ENCODE results near the gene RETREG3.
A peak's percentile ranks its signal among the peaks of the same experiment; 100 is the strongest.
"Not testable (repeated sequence)": the region's sequence is repeated elsewhere in the genome, so short reads cannot be mapped to it uniquely, and the experiment has no call there.

Gene RETREG3

DNA sequence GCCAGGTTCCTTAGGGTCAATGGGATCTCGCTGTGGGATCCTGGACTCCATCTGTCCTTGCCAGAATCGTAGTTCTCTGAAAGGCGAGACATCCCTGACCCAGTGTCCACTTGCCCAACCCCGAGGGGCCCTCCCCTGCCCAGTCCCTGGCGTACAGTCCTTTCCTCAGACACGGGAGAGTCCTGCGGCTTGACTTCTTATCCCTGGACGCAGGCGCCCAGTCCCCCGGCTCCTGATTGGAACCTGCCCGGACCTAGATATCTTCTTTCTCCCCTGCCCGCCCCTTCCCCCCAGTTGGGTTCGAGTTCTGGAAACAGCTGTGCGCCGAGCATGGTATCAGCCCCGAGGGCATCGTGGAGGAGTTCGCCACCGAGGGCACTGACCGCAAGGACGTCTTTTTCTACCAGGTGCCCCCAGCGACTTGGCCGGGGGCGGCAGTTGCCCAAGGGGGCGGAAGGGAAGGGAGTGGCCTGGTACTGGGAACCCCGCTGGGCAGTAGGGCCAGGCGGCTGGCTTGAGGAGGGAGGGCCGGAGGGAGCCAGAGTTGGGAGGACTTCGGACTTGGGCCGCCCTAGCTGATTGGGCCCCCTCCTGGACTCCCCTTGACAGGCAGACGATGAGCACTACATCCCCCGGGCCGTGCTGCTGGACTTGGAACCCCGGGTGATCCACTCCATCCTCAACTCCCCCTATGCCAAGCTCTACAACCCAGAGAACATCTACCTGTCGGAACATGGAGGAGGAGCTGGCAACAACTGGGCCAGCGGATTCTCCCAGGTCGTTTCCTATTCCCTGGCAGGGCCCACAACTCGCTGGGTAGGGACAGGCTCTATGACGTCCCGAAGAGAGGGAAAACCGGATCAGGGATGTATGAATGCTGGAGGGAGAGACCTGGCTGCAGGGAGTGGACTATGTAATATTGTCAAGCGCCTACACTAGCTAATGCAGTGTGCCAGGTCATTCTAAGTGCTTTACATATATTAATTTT is 934 bp upstream of the RETREG3 start:
- 13 to 21% methylated on average over 23 of the region's 42 CpGs for WGBS, 2 experiments (ENCODE audit: insufficient coverage in 2 of 2)
- Histone ChIP-seq H3K4me3 (ENCODE audit: extremely low read depth, insufficient read depth, low read length, poor library complexity, severe bottlenecking) (peak overlapping the region; percentile 94), H3K27ac (ENCODE audit: low read depth, low read length, severe bottlenecking) (peak overlapping the region; percentile 75), H3K36me3 (ENCODE audit: control insufficient read depth, insufficient read depth, low read length) (peaks cover 47% of the 10 kb centered on the region)
- H3K4me1 ChIP-seq (ENCODE audit: control insufficient read depth, insufficient read depth, low read length, poor library complexity, severe bottlenecking); H3K9me3 ChIP-seq (ENCODE audit: control insufficient read depth, low read length): not testable (repeated sequence)

DNA sequence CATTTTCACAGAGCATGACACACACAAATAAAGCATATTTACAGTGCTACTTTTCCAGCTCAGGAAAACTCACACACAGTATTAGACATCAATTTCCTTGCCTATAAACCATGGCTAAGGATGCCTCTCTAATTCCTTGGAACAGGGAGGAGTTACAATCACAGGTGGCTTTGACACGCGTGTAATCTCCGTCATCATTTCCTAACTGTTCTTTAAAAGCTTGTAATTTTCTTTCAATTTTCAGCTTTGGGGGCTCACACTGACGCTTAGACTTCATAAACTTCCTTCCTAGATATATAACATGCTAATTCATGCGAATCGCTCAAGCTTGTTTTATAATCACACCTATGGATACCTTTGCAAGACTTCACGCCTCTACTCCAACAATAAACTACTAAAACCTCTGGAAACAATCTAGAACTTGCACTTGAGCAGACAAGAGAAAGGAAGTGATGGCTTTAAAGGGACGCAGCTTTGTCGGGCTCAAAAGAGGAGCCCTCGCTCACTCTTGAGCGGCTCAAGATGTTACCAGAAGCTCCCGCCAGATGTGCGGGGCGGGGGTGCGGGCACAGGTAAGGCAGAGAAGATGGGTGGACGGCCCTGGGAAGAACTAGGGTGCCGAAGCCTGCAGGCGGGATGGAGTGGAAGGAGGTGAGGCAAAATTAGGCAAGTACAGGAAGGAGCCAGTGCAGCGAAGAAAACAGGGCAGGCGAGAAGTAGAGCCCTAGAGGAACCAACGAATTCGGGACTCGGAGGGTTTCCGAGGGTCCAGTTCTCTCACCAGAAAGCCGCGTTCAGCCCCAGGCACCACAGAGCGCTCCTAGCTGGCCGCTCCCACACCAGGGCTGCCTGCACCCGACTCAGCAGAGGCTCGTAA is 631 bp downstream of the RETREG3 start:
- no peaks in the 10 kb centered on the region for H3K9me3 ChIP-seq (ENCODE audit: control insufficient read depth, low read length)
- H3K4me1 ChIP-seq (ENCODE audit: control insufficient read depth, insufficient read depth, low read length, poor library complexity, severe bottlenecking), result peaks cover 3% of the 10 kb centered on the region
- peaks cover 40% of the 10 kb centered on the region for H3K36me3 ChIP-seq (ENCODE audit: control insufficient read depth, insufficient read depth, low read length)
- peak overlapping the region; percentile 87 for H3K27ac ChIP-seq (ENCODE audit: low read depth, low read length, severe bottlenecking)
- WGBS, 2 experiments (ENCODE audit: insufficient coverage in 2 of 2), result 2 to 3% methylated on average over 29 to 30 of the region's 30 CpGs
- peak overlapping the region; percentile 94 for H3K4me3 ChIP-seq (ENCODE audit: extremely low read depth, insufficient read depth, low read length, poor library complexity, severe bottlenecking)

DNA sequence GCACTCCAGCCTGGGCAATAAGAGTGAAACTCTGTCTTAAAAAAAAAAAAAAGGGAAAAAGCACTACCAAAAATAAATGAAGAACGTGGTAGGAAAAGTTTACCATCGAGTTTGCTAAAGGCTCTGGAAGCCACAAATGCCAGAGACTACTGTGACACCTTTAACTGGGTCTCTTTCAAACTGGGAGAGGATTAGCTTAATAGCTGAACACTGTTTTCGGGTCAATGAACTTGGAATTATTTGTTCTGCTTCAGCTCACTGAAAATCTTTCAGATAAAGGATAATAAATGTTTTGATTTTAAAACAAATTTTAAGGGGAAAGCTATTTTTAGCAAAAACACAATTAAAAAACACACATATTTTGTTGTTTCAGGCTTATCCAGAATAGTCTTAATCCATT is 1.4 kb downstream of the RETREG3 start:
- Histone ChIP-seq H3K4me3 (ENCODE audit: extremely low read depth, insufficient read depth, low read length, poor library complexity, severe bottlenecking) (peak overlapping the region; percentile 94), H3K4me1 (ENCODE audit: control insufficient read depth, insufficient read depth, low read length, poor library complexity, severe bottlenecking) (peaks cover 3% of the 10 kb centered on the region), H3K36me3 (ENCODE audit: control insufficient read depth, insufficient read depth, low read length) (peaks cover 40% of the 10 kb centered on the region), H3K27ac (ENCODE audit: low read depth, low read length, severe bottlenecking) (no peak overlapping the region), H3K9me3 (ENCODE audit: control insufficient read depth, low read length) (no peaks in the 10 kb centered on the region)
- 89 to 90% methylated on average over 3 of the region's 3 CpGs for WGBS, 2 experiments (ENCODE audit: insufficient coverage in 2 of 2)

DNA sequence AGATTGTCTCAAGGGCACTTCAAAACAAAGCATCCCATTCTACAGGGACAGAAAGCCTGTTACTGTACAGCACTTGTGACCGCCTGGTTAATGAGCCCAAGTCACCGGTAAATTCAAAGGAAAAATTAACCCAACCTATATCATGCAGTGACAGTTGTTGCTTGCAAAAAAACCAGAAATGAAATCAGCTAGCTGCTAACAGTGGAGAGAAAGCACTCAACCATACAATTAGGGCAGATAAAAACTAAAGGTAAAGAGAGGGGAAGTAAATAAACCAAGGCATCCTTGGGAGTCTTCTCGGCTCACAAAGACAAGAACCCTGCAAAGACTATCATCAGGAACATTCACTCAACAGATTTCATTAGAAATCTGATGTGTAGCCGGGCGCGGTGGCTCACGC is 5.9 kb downstream of the RETREG3 start:
- Histone ChIP-seq H3K4me1 (ENCODE audit: control insufficient read depth, insufficient read depth, low read length, poor library complexity, severe bottlenecking) (peaks cover 3% of the 10 kb centered on the region), H3K27ac (ENCODE audit: low read depth, low read length, severe bottlenecking) (no peak overlapping the region), H3K36me3 (ENCODE audit: control insufficient read depth, insufficient read depth, low read length) (peaks cover 34% of the 10 kb centered on the region), H3K4me3 (ENCODE audit: extremely low read depth, insufficient read depth, low read length, poor library complexity, severe bottlenecking) (no peak overlapping the region), H3K9me3 (ENCODE audit: control insufficient read depth, low read length) (no peaks in the 10 kb centered on the region)
- WGBS, 2 experiments (ENCODE audit: insufficient coverage in 2 of 2), result 95 to 98% methylated on average over 4 to 6 of the region's 7 CpGs

DNA sequence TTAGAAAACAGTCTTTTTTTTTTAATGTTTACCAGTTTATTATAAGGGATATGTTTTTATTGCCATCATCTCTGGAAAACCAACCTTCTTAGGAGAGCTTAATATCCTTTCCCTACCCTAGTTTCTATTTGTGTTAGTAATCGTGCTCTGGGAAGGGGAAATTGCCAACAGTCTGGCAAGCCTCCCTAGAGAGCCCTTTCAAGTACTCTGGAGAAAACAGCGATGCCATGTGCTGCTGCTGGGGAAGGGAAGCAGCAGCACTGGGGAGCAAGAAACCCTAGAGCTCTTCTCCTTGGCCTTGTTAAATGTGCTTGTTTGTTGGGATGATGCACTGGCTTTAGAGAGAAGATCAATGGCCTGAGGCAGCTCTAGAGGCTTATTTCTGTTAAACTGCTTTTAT is 10.3 kb downstream of the RETREG3 start:
- Histone ChIP-seq H3K4me3 (ENCODE audit: extremely low read depth, insufficient read depth, low read length, poor library complexity, severe bottlenecking) (no peak overlapping the region), H3K9me3 (ENCODE audit: control insufficient read depth, low read length) (no peaks in the 10 kb centered on the region), H3K27ac (ENCODE audit: low read depth, low read length, severe bottlenecking) (no peak overlapping the region), H3K4me1 (ENCODE audit: control insufficient read depth, insufficient read depth, low read length, poor library complexity, severe bottlenecking) (no peaks in the 10 kb centered on the region), H3K36me3 (ENCODE audit: control insufficient read depth, insufficient read depth, low read length) (peaks cover 39% of the 10 kb centered on the region)
- 100% methylated on average over 1 of the region's 2 CpGs for WGBS, 2 experiments (ENCODE audit: insufficient coverage in 2 of 2)

DNA sequence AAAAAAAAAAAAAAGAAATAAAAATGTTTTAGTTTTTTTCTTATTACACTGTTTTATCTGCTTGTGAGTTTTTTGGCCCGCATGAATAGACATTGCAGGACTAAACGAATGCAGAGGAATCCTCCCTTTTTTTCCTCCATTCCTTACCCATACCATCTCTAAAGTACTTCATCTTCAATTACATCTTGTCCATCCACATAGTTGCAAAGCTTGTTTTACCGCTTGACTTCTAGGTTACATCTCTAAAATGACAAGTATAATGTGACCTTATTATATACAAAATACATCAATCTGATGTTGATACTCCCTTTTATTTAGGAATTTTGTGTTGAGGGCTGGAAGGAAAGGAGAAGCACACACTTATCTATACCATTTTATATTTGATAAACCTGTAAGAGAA is 12.8 kb downstream of the RETREG3 start:
- no peak overlapping the region for H3K27ac ChIP-seq (ENCODE audit: low read depth, low read length, severe bottlenecking)
- WGBS, 2 experiments (ENCODE audit: insufficient coverage in 2 of 2), result 100% methylated on average over 1 of the region's 3 CpGs; no CpG with 5 or more reads in 1 of the 2 experiments
- H3K9me3 ChIP-seq (ENCODE audit: control insufficient read depth, low read length), result no peaks in the 10 kb centered on the region
- H3K36me3 ChIP-seq (ENCODE audit: control insufficient read depth, insufficient read depth, low read length), result peaks cover 40% of the 10 kb centered on the region
- no peak overlapping the region for H3K4me3 ChIP-seq (ENCODE audit: extremely low read depth, insufficient read depth, low read length, poor library complexity, severe bottlenecking)
- H3K4me1 ChIP-seq (ENCODE audit: control insufficient read depth, insufficient read depth, low read length, poor library complexity, severe bottlenecking), result no peaks in the 10 kb centered on the region

DNA sequence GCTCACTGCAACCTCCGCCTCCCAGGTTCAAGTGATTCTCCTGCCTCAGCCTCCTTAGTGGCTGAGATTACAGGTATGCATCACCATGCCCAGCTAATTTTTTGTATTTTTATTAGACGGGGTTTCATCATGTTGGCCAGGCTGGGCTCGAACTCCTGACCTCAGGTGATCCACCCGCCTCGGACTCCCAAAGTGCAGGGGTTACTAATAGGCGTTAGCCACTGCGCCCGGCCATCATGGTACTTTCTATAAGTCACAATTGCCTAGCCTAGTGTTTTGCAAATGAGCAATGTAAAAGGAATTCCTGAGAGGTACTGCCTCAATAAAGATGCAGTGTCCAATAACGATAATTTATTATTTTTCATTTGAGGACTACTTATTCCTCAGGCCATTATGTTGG is 17.8 kb downstream of the RETREG3 start:
- Histone ChIP-seq H3K27ac (ENCODE audit: low read depth, low read length, severe bottlenecking) (no peak overlapping the region), H3K9me3 (ENCODE audit: control insufficient read depth, low read length) (no peaks in the 10 kb centered on the region), H3K36me3 (ENCODE audit: control insufficient read depth, insufficient read depth, low read length) (peaks cover 78% of the 10 kb centered on the region), H3K4me3 (ENCODE audit: extremely low read depth, insufficient read depth, low read length, poor library complexity, severe bottlenecking) (no peak overlapping the region), H3K4me1 (ENCODE audit: control insufficient read depth, insufficient read depth, low read length, poor library complexity, severe bottlenecking) (no peaks in the 10 kb centered on the region)
- WGBS, 2 experiments (ENCODE audit: insufficient coverage in 2 of 2), result 75 to 97% methylated on average over 8 of the region's 9 CpGs

DNA sequence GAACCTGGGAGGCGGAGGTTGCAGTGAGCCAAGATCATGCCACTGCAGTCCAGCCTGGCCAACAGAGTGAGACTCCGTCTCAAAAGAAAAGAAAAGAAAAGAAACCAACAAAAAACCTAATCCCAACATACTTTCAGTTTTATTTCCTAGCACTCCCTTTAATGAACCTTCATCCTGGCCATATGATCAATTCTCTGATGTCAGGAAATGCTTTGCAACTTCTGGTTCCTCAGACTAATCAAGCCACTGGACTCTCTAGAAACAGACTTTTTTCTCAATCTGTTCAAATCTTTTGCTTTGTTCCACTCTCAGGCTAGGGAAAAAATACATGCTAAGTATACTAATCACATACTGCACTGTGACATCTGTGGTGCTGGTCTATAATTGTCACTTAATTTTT is 18.3 kb downstream of the RETREG3 start:
- no peaks in the 10 kb centered on the region for H3K4me1 ChIP-seq (ENCODE audit: control insufficient read depth, insufficient read depth, low read length, poor library complexity, severe bottlenecking)
- H3K36me3 ChIP-seq (ENCODE audit: control insufficient read depth, insufficient read depth, low read length), result peaks cover 81% of the 10 kb centered on the region
- no peaks in the 10 kb centered on the region for H3K9me3 ChIP-seq (ENCODE audit: control insufficient read depth, low read length)
- 94 to 100% methylated on average over 2 of the region's 2 CpGs for WGBS, 2 experiments (ENCODE audit: insufficient coverage in 2 of 2)
- H3K27ac ChIP-seq (ENCODE audit: low read depth, low read length, severe bottlenecking), result no peak overlapping the region
- no peak overlapping the region for H3K4me3 ChIP-seq (ENCODE audit: extremely low read depth, insufficient read depth, low read length, poor library complexity, severe bottlenecking)

DNA sequence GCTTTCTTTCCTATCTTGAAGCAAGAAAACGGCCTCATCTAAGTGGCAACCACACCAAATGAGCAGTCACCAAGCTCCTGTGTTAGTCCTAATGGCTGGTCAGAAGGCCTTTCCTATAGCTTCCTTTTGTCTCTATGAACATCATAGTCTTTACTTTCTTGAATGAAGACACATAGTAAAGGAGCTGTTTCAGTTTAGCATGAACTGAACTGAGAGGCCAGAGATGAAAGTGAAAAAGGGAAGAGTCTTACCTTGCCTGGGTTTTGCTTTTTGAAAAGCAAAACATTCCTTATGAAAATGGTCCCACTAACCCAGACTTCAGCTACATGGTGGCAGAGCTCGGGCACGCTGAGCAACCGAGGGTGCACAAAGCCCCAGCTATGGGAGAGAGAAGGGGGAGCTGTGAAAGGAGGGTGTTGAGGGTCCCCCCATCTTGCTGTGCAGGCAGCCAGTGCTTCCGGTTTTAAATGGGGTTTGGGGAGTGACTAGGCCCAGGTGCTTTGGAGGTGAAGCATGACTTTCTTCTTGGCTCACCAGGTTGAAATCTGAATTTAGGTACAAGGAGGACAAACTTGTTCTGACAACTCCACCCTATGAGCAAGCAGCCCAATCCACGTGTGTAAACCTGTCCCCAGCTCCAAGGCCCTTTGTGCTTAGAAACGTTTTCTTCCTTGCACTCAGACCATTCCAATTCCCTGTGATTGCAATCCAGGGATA is 22.5 kb downstream of the RETREG3 start:
- 96 to 98% methylated on average over 3 to 5 of the region's 7 CpGs for WGBS, 2 experiments (ENCODE audit: insufficient coverage in 2 of 2)
- H3K27ac ChIP-seq (ENCODE audit: low read depth, low read length, severe bottlenecking), result no peak overlapping the region
- no peak overlapping the region for H3K4me3 ChIP-seq (ENCODE audit: extremely low read depth, insufficient read depth, low read length, poor library complexity, severe bottlenecking)
- H3K36me3 ChIP-seq (ENCODE audit: control insufficient read depth, insufficient read depth, low read length), result peaks cover 99% of the 10 kb centered on the region
- H3K9me3 ChIP-seq (ENCODE audit: control insufficient read depth, low read length), result no peaks in the 10 kb centered on the region
- H3K4me1 ChIP-seq (ENCODE audit: control insufficient read depth, insufficient read depth, low read length, poor library complexity, severe bottlenecking), result no peaks in the 10 kb centered on the region

DNA sequence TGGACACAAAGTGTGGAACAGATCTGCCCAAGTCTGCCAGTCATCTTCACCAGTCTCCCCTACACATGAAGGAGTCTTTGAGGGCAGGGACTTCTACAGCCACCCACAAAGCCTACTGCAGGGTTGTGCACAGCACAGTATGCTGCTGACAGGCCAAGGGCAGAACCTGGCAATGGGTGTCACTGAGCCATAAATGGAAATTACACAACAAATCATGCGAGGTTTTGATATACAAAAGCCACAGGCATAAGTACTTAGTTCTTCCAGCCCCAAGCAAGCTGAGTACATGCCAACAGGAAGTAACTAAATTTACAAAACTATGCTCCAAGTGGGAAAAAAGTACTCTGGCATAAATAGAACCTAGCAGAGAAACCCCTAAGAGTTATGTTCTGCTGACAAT is 23.8 kb downstream of the RETREG3 start:
- Histone ChIP-seq H3K27ac (ENCODE audit: low read depth, low read length, severe bottlenecking) (no peak overlapping the region), H3K4me3 (ENCODE audit: extremely low read depth, insufficient read depth, low read length, poor library complexity, severe bottlenecking) (no peak overlapping the region), H3K9me3 (ENCODE audit: control insufficient read depth, low read length) (no peaks in the 10 kb centered on the region), H3K36me3 (ENCODE audit: control insufficient read depth, insufficient read depth, low read length) (peaks cover 96% of the 10 kb centered on the region), H3K4me1 (ENCODE audit: control insufficient read depth, insufficient read depth, low read length, poor library complexity, severe bottlenecking) (no peaks in the 10 kb centered on the region)
- WGBS, 2 experiments (ENCODE audit: insufficient coverage in 2 of 2), result no CpG with 5 or more reads among the region's 1 CpG
